GM19468 (cell line): ENCODE measurements around the gene TNRC6C.
"Not testable (repeated sequence)": the region's sequence is repeated elsewhere in the genome, so short reads cannot be mapped to it uniquely, and the experiment has no call there.

Experiments used
- ATAC-seq: cut with Tn5 transposase; IDR thresholded peaks from one replicate; pipeline ENCODE4 v1.9.1; 2021; ENCODE audit warnings: mild to moderate bottlenecking, moderate library complexity, moderate number of reproducible peaks; ENCODE audit not compliant: unreplicated experiment; ENCODE audit errors: extremely low read depth

TNRC6C gene

GRCh38 chr17:77959126-77959925 is 823 bp downstream of the TNRC6C start:
- ATAC-seq: no peak

GRCh38 chr17:77959926-77960521 is 1.5 kb downstream of the TNRC6C start:
- no peak for ATAC-seq

GRCh38 chr17:77961741-77962140 is 3.2 kb downstream of the TNRC6C start:
- no peak for ATAC-seq

DNA sequence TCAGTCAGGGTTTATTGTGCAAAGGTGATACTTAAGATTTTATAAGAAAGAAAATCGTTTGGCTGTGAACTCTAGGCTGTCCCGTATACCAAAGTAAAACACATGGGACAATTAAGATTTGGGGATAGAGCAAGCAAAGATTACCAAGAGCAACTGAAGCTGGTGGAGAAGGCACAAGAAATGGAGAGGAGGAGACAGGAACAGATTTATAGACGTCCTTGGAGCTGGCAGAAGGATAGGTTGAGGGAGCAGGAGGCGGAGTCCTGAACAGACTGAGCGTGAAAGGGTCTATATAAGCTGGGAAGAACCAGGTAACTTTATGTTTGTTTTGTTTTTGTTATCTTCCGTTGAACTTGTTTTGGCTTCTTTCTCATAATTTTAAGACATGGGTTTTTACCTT is 3.8 kb downstream of the TNRC6C start:
- no peak for ATAC-seq

GRCh38 chr17:77963441-77963840 is 4.9 kb downstream of the TNRC6C start:
- no peak for ATAC-seq

GRCh38 chr17:77965352-77965751 is 6.8 kb downstream of the TNRC6C start:
- ATAC-seq: no peak

GRCh38 chr17:77966476-77966875 is 8.0 kb downstream of the TNRC6C start:
- ATAC-seq: no peak

GRCh38 chr17:77968788-77969187 is 10.3 kb downstream of the TNRC6C start:
- no peak for ATAC-seq

GRCh38 chr17:77972271-77972670 is 13.8 kb downstream of the TNRC6C start:
- ATAC-seq: not testable (repeated sequence)

- no peak for ATAC-seq
These were observed 15.4 kb downstream of the TNRC6C start for GRCh38 chr17:77973953-77974352.

- no peak for ATAC-seq
These were observed 15.9 kb downstream of the TNRC6C start for GRCh38 chr17:77974396-77974795.

DNA sequence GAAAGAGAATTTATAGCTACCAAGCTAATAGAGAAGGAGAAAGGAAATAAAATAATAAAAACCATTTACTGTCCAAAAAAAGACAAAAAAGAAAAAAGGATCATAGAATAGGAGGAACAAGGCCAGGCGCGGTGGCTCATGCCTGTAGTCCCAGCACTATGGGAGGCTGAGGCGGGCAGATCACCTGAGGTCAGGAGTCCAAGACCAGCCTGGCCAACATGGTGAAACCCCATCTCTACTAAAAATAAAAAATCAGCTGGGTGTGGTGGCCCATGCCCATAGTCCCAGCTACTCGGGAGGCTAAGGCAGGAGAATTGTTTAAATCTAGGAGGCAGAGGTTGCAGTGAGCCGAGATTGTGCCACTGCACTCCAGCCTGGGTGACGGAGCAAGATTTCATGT is 23.9 kb downstream of the TNRC6C start:
- ATAC-seq: not testable (repeated sequence)

DNA sequence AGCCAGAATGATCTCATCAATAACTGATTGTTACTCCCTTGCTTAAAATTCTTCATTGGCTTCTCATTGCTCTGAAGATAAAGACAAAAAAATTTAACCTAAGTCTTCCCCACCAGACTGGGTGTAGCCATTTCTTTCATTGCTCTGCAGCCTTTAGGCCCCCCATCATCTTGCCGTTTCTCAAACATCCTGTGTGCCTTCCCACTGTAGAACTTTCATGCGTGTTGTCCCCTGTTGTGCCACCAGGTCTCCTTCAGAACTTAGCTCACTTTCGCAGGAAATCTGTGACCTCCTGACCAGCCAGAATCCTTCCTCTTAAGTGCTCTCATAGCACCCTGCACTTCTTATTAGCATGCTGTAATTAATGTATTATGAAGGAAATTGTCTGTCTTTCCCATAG is 31.8 kb downstream of the TNRC6C start:
- ATAC-seq: no peak

DNA sequence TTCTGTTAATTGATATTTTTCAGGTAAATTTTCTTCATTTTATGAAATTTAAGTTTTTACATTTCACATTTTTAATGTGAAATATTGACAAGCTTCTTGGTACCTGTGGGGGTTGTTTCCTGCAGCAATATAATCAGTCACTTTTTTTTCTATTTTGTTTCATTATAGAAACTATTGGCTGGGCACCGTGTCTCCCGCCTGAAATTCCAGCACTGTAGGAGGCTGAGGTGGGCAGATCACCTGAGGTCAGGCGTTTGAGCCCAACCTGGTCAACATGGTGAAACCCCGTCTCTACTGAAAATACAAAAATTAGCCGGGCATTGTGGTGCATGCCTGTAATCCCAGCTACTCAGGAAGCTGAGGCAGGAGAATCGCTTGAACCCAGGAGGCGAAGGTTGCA is 35.2 kb downstream of the TNRC6C start:
- not testable (repeated sequence) for ATAC-seq

DNA sequence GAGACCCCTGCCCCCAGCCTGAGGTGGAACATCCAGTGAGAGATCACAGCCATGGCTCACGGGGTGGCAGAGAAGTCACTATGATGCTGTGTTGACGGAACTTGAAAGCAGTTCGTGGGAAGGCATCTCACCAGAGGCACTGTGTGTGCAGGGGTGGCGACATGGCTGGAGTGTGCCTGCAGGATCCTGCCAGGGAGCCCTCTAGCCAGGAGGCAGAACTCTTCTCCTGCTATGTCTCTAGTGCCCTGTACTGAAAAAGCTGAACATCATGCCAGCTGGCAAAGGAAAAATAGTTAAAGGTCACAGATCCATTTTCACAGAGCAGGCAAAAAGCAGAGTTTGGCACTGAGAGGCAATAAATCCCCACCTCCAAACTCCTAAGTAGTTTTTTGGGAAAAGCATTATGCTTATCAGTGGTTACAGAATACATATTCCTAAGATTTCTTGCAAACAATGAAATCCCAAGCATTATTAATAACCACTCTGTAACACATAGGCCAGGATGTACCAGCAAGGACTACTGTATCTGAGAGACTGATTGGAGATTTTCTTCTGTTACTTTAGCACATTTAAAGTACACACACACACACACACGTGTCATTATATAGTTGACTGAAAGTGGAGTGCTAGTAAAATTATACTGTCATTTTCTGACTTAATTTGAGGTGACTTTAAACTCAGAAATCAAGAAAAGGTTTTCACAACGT is 36.8 kb downstream of the TNRC6C start:
- ATAC-seq: no peak

- ATAC-seq: no peak
These were observed 37.8 kb downstream of the TNRC6C start for GRCh38 chr17:77996256-77996655.

- ATAC-seq: no peak
These were observed 41.1 kb downstream of the TNRC6C start for GRCh38 chr17:77999413-78000173.

GRCh38 chr17:78000341-78000740 is 41.8 kb downstream of the TNRC6C start:
- ATAC-seq: no peak

DNA sequence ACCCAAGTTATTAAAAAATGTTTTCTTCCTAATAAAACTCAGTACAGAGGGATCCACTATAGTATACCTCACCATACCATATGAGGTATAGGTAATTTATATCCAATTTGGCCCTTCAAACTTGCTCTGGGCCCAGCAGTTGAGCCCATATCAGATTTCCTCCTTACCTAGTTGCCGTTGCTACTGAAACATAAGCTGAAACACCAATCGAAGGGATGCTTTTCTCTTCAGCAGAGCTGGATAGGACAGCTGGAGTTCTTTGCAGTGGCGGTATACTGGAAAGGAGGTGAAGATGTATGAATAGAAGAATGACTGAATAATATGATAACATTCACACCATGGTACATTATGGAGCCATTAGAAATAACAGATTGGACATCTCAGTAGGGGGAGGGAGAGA is 42.7 kb downstream of the TNRC6C start:
- ATAC-seq: no peak

DNA sequence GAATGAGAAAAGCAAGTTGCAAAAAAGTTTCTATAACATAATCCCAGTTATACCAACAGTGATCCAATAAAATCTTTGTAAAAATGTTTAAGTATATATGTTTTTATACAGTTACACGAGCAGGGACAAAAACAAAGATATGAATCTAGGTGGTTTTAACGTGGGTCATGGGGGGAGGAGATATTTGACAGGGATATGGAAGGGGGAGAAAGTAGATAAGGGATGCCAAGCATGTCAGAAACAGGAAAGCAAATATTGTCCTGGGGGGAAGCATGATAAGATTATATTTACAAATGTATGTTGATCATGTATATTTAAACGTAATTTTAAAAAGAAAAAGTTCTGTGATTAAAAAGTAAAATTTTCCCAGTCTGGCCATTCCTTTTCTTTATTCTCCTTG is 43.1 kb downstream of the TNRC6C start:
- ATAC-seq: no peak

- no peak for ATAC-seq
These were observed 43.7 kb downstream of the TNRC6C start for GRCh38 chr17:78002166-78002565.
